Fibroblast of skin of back (primary cell): ENCODE results near the gene FGA.
"Not testable (repeated sequence)": the region's sequence is repeated elsewhere in the genome, so short reads cannot be mapped to it uniquely, and the experiment has no call there.

Source experiments
- DNase-seq: peaks from one replicate; pipeline ENCODE4 v3.0.0-alpha.2; 2013

Gene FGA

GRCh38 chr4:154606728-154607723 is 16.5 kb upstream of the FGA start:
- no peak for DNase-seq

GRCh38 chr4:154604696-154605200 is 14.2 kb upstream of the FGA start:
- DNase-seq = no peak

GRCh38 chr4:154603033-154603943 is 12.7 kb upstream of the FGA start:
- DNase-seq = no peak

GRCh38 chr4:154602404-154603020 is 12.0 kb upstream of the FGA start:
- no peak for DNase-seq

- no peak for DNase-seq
Observed at GRCh38 chr4:154597798-154598774, 7.5 kb upstream of the FGA start.

- DNase-seq = not testable (repeated sequence)
Observed at GRCh38 chr4:154597281-154597680, 6.7 kb upstream of the FGA start.

GRCh38 chr4:154595807-154596206 is 5.3 kb upstream of the FGA start:
- DNase-seq = no peak

- not testable (repeated sequence) for DNase-seq
Observed at GRCh38 chr4:154594343-154594742, 3.8 kb upstream of the FGA start.

GRCh38 chr4:154593868-154594267 is 3.3 kb upstream of the FGA start:
- no peak for DNase-seq

GRCh38 chr4:154591890-154592289 is 1.3 kb upstream of the FGA start:
- no peak for DNase-seq

- no peak for DNase-seq
Observed at GRCh38 chr4:154589296-154590197, 995 bp downstream of the FGA start.

GRCh38 chr4:154588198-154588597 is 2.3 kb downstream of the FGA start:
- no peak for DNase-seq

GRCh38 chr4:154586296-154587033 is 4.1 kb downstream of the FGA start:
- no peak for DNase-seq

GRCh38 chr4:154585369-154586018 is 5.0 kb downstream of the FGA start:
- DNase-seq = no peak

- no peak for DNase-seq
Observed at GRCh38 chr4:154584259-154584658, 6.3 kb downstream of the FGA start.

GRCh38 chr4:154583677-154584076 is 6.9 kb downstream of the FGA start:
- no peak for DNase-seq

- DNase-seq = no peak
Observed at GRCh38 chr4:154583230-154583629, 7.3 kb downstream of the FGA start.

GRCh38 chr4:154582723-154583122 is 7.8 kb downstream of the FGA start:
- DNase-seq = no peak

GRCh38 chr4:154579927-154580326 is 10.6 kb downstream of the FGA start:
- no peak for DNase-seq
